Karpas-422 (cell line): Measurements from ENCODE around the gene LAX1. TPM values are rescaled to one million over a fixed set of nuclear protein-coding genes. Genes with fewer than 3 reads are reported as not detected.
A peak's percentile ranks its signal among the peaks of the same experiment; 100 is the strongest.
"Not testable (repeated sequence)": the region's sequence is repeated elsewhere in the genome, so short reads cannot be mapped to it uniquely, and the experiment has no call there.

Experiments
- DNase-seq: peaks from one replicate; pipeline ENCODE4 v3.0.0-alpha.2; 2015
- H2AFZ ChIP-seq: fragments of 200-600 bp; sonication (generic); 2 replicates; pipeline ENCODE4 v1.6.1; 2014; ENCODE audit warnings: antibody characterized with exemption, low read length, mixed read lengths
- H3K27ac ChIP-seq: fragments of 200-600 bp; sonication (generic); 2 replicates; pipeline ENCODE4 v1.5.1; 2014; ENCODE audit warnings: mild to moderate bottlenecking, low read length, moderate library complexity
- H3K27me3 ChIP-seq: fragments of 200-600 bp; sonication (generic); 2 replicates; pipeline ENCODE4 v1.6.1; 2014; ENCODE audit warnings: low read length, mixed read lengths
- H3K36me3 ChIP-seq: fragments of 200-600 bp; sonication (generic); 2 replicates; pipeline ENCODE4 v1.6.1; 2014; ENCODE audit warnings: low read length, mixed read lengths; ENCODE audit not compliant: insufficient read depth
- H3K4me1 ChIP-seq: fragments of 200-600 bp; sonication (generic); 2 replicates; pipeline ENCODE4 v1.6.1; 2014; ENCODE audit warnings: mild to moderate bottlenecking, low read length, mixed read lengths
- H3K4me2 ChIP-seq: fragments of 200-600 bp; sonication (generic); 2 replicates; pipeline ENCODE4 v1.6.1; 2014; ENCODE audit warnings: low read length, low read depth, mild to moderate bottlenecking; ENCODE audit not compliant: poor library complexity, severe bottlenecking
- H3K4me3 ChIP-seq: fragments of 200-600 bp; sonication (generic); 2 replicates; pipeline ENCODE4 v1.5.1; 2014; ENCODE audit warnings: mild to moderate bottlenecking, antibody characterized with exemption, low read length, mixed read lengths
- H3K79me2 ChIP-seq: fragments of 200-600 bp; sonication (generic); 2 replicates; pipeline ENCODE4 v1.6.1; 2014; ENCODE audit warnings: mild to moderate bottlenecking, low read length, mixed read lengths
- H3K9ac ChIP-seq: fragments of 200-600 bp; sonication (generic); 2 replicates; pipeline ENCODE4 v1.6.0; 2014; ENCODE audit warnings: low read length
- H3K9me2 ChIP-seq: fragments of 200-600 bp; sonication (generic), shearing (Covaris generic); replicated peaks from 2 replicates; pipeline ENCODE4 v1.6.0; 2014; ENCODE audit warnings: mild to moderate bottlenecking, low read length, moderate library complexity; ENCODE audit not compliant: insufficient read depth
- H3K9me3 ChIP-seq: fragments of 300-700, 200-600 bp; sonication (generic); 2 replicates; pipeline ENCODE4 v1.6.1; 2014; ENCODE audit warnings: low read length, mixed read lengths
- H4K20me1 ChIP-seq: fragments of 200-600 bp; sonication (generic); 2 replicates; pipeline ENCODE4 v1.6.1; 2014; ENCODE audit warnings: mild to moderate bottlenecking, antibody characterized with exemption, low read length, low read depth; ENCODE audit not compliant: insufficient read depth
- total RNA-seq: library from RNA; depleted of rRNA; stranded (reverse); fragments of >200 nt; shearing (Covaris generic); gene quantifications from 2 replicates; pipeline ENCODE4 v1.2.3, GENCODE V29; 2014; ENCODE audit warnings: low replicate concordance

Gene LAX1
- total RNA-seq, 1 experiment from 2014 or later: not detected

- H4K20me1 ChIP-seq: no peaks in the 10 kb centered on the region
- peaks cover 18% of the 10 kb centered on the region for H3K4me1 ChIP-seq
- no peaks in the 10 kb centered on the region for H3K9me2 ChIP-seq
- peak; percentile 39 for DNase-seq
- no peak overlapping the region for H3K9ac ChIP-seq
- no peaks in the 10 kb centered on the region for H3K79me2 ChIP-seq
- no peak overlapping the region for H3K4me2 ChIP-seq
- no peaks in the 10 kb centered on the region for H3K27me3 ChIP-seq
- H2AFZ ChIP-seq: no peak overlapping the region
- no peak overlapping the region for H3K4me3 ChIP-seq
- H3K36me3 ChIP-seq: no peaks in the 10 kb centered on the region
- H3K9me3 ChIP-seq: no peaks in the 10 kb centered on the region
- H3K27ac ChIP-seq: no peak overlapping the region
Measured at GRCh38 chr1:203744075-203744972, 20.7 kb upstream of the LAX1 start.

DNA sequence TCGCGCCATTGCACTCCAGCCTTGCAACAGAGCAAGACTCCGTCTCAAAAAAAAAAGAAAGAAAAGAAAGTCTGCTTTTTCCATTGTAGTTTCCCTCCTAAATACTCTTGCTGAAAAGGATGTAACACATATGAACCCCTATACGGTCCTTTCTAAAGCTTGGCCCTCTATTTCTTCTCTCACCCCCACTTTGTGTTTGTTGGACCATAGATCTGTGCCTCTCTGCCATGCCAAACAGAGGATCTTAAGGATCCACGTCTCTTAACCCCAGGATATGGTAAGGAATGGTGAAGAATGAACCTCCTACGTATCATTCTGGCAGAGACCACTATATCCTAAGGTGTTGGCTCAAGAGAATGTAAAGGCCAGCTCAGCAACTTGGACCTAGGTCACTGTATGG lies 18.7 kb upstream of the LAX1 start:
- H3K36me3 ChIP-seq: no peaks in the 10 kb centered on the region
- no peaks in the 10 kb centered on the region for H3K9me2 ChIP-seq
- H3K9me3 ChIP-seq: no peaks in the 10 kb centered on the region
- H3K4me3 ChIP-seq: no peak overlapping the region
- no peaks in the 10 kb centered on the region for H3K79me2 ChIP-seq
- H2AFZ ChIP-seq: no peak overlapping the region
- H3K4me2 ChIP-seq: no peak overlapping the region
- DNase-seq: no peak
- no peak overlapping the region for H3K9ac ChIP-seq
- peaks cover 17% of the 10 kb centered on the region for H3K4me1 ChIP-seq
- no peaks in the 10 kb centered on the region for H3K27me3 ChIP-seq
- no peaks in the 10 kb centered on the region for H4K20me1 ChIP-seq
- H3K27ac ChIP-seq: no peak overlapping the region

DNA sequence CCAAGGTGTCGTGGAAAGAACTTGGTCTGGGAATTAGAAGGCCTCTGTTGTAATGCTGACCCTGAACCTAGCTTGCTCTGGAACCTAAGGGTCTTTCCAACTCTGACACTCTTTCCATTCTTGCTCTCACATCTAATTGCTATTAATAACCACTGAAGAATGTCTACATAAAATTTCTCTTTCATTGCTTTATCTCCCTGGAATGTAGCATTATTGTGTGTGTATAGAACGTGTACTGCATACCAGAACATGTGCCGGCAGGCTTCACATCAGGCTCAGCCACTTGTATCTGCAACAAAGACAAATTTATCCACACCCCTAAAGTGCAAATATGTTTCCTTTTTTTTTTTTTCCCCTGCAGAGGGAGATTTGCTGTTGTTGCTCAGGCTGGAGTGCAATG lies 13.9 kb upstream of the LAX1 start:
- Histone ChIP-seq H3K27me3 (no peaks in the 10 kb centered on the region), H3K79me2 (no peaks in the 10 kb centered on the region), H2AFZ (no peak overlapping the region), H3K9me3 (no peaks in the 10 kb centered on the region), H3K4me1 (peaks cover 12% of the 10 kb centered on the region), H3K36me3 (no peaks in the 10 kb centered on the region), H4K20me1 (no peaks in the 10 kb centered on the region), H3K27ac (no peak overlapping the region), H3K4me2 (no peak overlapping the region), H3K9me2 (no peaks in the 10 kb centered on the region), H3K9ac (no peak overlapping the region), H3K4me3 (no peak overlapping the region)
- DNase-seq: no peak

DNA sequence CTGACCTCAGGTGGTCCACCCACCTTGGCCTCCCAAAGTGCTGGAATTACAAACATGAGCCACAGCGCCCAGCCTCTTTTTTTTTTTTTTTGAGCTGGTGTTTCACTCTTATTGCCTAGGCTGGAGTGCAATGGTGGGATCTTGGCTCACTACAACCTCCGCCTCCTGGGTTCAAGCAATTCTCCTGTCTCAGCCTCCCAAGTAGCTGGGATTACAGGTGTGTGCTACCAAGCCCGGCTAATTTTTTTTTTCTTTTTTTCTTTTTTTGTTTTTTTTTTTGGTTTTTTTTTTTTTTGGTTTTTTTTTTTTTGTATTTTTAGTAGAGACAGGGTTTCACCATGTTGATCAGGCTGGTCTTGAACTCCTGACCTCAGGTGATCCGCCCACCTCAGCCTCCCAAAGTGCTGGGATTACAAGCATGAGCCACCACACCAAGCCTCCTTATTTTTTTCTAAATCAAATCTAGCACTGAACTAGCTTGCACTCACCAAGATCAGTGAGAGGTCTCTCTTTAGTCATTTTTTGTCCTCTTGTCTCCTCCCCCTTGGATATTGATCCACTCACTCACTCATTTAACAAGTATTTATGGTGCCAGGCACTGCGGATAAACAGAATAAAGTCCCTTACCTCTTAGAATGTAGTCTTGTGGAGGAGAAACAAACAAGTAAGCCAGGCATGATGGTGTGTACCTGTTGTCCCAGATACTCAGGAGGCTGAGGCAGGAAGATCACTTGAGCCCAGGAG lies 13.2 kb upstream of the LAX1 start:
- not testable (repeated sequence) for H3K9ac ChIP-seq, H3K9me3 ChIP-seq, H3K4me3 ChIP-seq, H2AFZ ChIP-seq, H3K36me3 ChIP-seq, H3K4me2 ChIP-seq, H3K9me2 ChIP-seq, H4K20me1 ChIP-seq, H3K79me2 ChIP-seq, H3K27ac ChIP-seq, H3K27me3 ChIP-seq, DNase-seq
- peaks cover 12% of the 10 kb centered on the region for H3K4me1 ChIP-seq

- Histone ChIP-seq H3K9me3 (no peaks in the 10 kb centered on the region), H3K4me3 (no peak overlapping the region), H3K27ac (no peak overlapping the region), H3K9ac (no peak overlapping the region), H3K4me1 (peaks cover 12% of the 10 kb centered on the region), H3K36me3 (no peaks in the 10 kb centered on the region), H4K20me1 (no peaks in the 10 kb centered on the region), H3K4me2 (no peak overlapping the region), H3K27me3 (no peaks in the 10 kb centered on the region), H2AFZ (peak overlapping the region; percentile 42; the same call in 1 of the 2 replicates), H3K9me2 (no peaks in the 10 kb centered on the region), H3K79me2 (no peaks in the 10 kb centered on the region)
- DNase-seq: no peak
Measured at GRCh38 chr1:203754455-203754864, 10.5 kb upstream of the LAX1 start.

DNA sequence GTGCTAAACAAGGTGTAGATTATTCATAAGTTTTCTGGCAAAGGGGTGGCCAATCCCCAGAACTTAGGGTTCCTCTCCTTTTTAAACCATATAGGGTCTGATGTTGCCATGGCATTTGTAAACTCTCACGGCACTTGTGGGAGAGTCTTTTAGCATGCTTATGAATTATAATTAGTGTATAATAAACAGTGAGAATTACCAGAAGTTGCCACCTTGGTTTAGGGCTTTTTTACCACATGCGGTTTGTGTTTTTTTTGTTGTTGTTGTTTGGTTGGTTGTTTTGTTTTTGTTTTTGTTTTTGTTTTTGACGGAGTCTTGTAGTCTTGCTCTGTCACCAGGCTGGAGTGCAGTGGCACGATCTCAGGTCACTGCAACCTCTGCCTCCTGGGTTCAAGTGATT lies 8.9 kb upstream of the LAX1 start:
- Histone ChIP-seq H3K4me3 (no peak overlapping the region), H3K27ac (no peak overlapping the region)

DNA sequence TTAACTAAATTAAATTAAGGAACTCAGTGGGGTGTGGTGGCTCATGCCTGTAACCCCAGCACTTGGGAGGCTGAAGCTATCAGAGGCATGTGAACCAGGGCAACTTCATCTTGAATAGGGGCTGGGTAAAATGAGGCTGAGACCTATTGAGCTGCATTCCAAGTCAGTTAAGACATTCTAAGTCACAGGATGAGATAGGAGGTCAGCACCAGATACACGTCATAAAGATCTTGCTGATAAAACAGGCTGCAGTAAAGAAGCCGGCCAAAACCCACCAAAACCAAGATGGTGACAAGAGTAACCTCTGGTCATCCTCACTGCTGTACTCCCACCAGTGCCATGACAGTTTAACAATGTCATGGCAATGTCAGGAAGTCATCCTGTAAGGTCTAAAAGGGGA lies 6.2 kb upstream of the LAX1 start:
- H3K27ac ChIP-seq, H3K27me3 ChIP-seq, H4K20me1 ChIP-seq, H3K4me1 ChIP-seq, H2AFZ ChIP-seq, H3K79me2 ChIP-seq, H3K4me3 ChIP-seq, H3K9me2 ChIP-seq, H3K9ac ChIP-seq, DNase-seq, H3K4me2 ChIP-seq, H3K9me3 ChIP-seq, H3K36me3 ChIP-seq: not testable (repeated sequence)

More for the DNA sequence above, 8.9 kb upstream of the LAX1 start:
- H2AFZ ChIP-seq: no peak overlapping the region
- no peaks in the 10 kb centered on the region for H3K79me2 ChIP-seq
- no peaks in the 10 kb centered on the region for H3K9me2 ChIP-seq
- no peak overlapping the region for H3K9ac ChIP-seq
- DNase-seq: no peak
- H3K4me1 ChIP-seq: peaks cover 12% of the 10 kb centered on the region
- no peaks in the 10 kb centered on the region for H3K9me3 ChIP-seq
- no peak overlapping the region for H3K4me2 ChIP-seq
- no peaks in the 10 kb centered on the region for H3K27me3 ChIP-seq
- H4K20me1 ChIP-seq: no peaks in the 10 kb centered on the region
- no peaks in the 10 kb centered on the region for H3K36me3 ChIP-seq

- H4K20me1 ChIP-seq: no peaks in the 10 kb centered on the region
- no peaks in the 10 kb centered on the region for H3K4me1 ChIP-seq
- no peaks in the 10 kb centered on the region for H3K9me2 ChIP-seq
- H3K9ac ChIP-seq: no peak overlapping the region
- no peak for DNase-seq
- H3K4me3 ChIP-seq: no peak overlapping the region
- no peaks in the 10 kb centered on the region for H3K36me3 ChIP-seq
- no peaks in the 10 kb centered on the region for H3K9me3 ChIP-seq
- no peak overlapping the region for H3K4me2 ChIP-seq
- H3K79me2 ChIP-seq: no peaks in the 10 kb centered on the region
- no peak overlapping the region for H3K27ac ChIP-seq
- H2AFZ ChIP-seq: no peak overlapping the region
- H3K27me3 ChIP-seq: no peaks in the 10 kb centered on the region
Measured at GRCh38 chr1:203760506-203760905, 4.5 kb upstream of the LAX1 start.
